Frontal cortex (tissue), 4 donors: ENCODE data around the gene TNFRSF8. TPM values are rescaled to one million over a fixed set of nuclear protein-coding genes. Genes with fewer than 3 reads are reported as not detected.
A peak's percentile ranks its signal among the peaks of the same experiment; 100 is the strongest.

Experiments used
- DNase-seq, 2 donors: peaks; one replicate each; pipeline ENCODE4 v3.0.0; 2012; ENCODE audit warnings: low spot score in 2 of 2
- FAIRE-seq: peaks from 2 replicates; lab custom pipeline; 2012; peaks lifted over from hg19 to GRCh38; lab: Jason Lieb, UNC
- total RNA-seq: library from RNA; depleted of rRNA; stranded (reverse); fragments of >200 nt; gene quantifications from one replicate; pipeline ENCODE4 v1.2.3, GENCODE V29; 2014
- donor health status: control.
- donor health status: control.
- donor health status: control.

TNFRSF8 gene
- total RNA-seq, 1 donor from 2014 or later: not detected

DNA sequence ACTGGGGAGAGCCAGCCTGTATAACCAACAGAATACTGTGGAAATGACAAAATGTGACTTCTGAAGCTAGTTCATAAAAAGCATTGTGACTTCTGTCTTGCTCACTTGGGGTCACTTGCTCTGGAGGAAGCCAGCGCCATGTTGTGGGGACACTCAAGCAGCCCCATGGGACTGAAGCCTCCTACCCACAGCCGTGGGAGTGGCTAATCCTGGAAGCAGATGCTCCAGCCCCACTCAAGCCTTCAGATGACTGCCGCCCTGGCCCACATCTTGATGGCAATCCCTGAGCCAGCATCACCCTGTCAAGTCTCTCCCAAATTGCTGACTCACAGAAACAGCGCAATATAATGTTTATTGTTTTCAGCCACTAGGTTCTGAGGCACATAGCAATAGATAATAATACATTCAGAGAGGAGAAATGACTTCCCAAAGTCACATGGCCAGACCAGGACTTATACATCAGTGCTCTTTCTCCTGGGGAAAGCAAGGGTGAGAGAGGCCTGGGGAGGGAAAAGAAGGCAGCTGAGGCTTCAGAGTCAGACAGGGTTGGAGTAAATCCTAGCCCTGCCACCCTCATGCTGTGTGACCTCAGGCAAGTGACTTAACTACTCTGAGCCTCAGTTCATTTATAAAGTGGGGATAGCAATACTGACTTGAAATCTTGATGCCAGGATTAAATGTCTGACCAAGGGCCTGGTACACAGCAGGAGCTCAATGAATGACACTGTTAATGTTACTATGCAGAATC lies 5.0 kb upstream of the TNFRSF8 start:
- DNase-seq (no peak), FAIRE-seq (no peak)

DNA sequence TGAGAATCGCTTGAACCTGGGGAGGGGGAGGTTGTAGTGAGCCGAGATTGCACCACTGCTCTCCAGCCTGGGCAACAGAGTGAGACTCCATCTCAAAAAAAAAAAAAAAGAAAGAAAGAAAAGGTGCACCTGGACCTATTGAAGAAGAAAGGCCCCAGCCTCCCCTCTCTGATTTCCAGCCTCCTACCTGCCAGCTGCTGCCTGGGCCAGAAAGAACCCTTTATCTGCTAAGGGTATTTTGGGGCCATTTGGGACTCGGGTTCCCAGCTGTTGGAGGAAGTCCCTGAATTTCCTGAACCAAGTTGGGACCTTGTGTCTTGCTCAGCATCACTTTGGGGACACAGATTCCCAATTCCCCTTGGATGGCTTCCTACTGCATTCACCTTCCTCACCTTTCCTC lies 3.9 kb upstream of the TNFRSF8 start:
- FAIRE-seq: no peak

DNA sequence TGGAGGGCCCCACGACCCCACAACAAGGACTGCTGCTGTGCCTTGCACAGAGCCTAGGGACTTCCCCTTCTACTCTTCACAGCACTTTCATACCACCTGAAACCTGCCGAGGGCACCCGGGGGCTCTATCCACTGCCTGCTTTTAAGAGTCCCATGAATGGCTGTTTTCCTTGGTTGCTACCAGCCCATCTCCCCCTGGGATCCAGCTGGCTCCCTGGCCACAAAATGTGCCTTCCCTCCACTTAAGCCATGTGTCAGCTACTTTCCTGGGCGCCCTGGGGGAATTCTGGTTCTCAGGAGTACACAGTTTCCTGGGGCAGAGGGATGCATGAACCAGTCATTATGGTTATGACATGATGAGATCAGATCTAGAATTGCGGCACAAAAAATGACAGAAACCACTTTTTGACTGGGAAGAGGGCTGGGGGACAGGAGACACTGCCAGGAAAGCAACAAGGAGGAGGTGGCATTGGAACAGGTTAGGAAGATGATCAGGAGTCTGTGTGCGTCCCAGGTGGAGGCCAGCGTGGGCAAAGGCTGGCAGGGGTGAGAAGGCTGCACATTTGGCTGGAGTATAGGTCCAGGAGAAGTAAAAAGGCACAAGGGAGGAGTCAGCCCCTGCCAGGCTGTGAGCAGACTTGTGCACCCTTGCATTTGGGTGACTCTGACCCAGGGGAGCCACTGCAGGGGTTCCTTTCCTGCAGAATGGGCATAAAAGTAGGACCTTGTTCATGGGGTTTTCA lies 3.2 kb upstream of the TNFRSF8 start:
- FAIRE-seq (no peak), DNase-seq (no peak)

More for the DNA sequence above, 3.9 kb upstream of the TNFRSF8 start:
- DNase-seq: no peak

DNA sequence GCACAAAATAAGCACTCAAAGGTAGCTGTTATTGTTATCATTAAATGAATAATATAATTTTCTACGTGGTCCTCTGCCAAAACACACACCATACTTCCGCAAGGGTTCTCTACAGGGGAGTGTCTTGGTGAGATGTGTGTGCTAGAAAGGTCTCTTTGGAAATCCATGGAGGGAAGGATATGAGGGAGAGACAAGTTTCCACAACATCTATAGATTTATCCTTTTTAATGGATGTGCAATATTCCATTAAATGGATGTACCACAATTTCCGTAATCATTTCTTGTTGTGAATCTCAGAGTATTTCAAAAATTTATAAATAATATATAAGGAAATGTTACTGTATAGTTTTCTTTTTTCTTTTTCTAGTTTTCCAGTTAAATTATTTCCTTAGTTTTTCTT lies 2.6 kb upstream of the TNFRSF8 start:
- no peak for DNase-seq
- FAIRE-seq: no peak

DNA sequence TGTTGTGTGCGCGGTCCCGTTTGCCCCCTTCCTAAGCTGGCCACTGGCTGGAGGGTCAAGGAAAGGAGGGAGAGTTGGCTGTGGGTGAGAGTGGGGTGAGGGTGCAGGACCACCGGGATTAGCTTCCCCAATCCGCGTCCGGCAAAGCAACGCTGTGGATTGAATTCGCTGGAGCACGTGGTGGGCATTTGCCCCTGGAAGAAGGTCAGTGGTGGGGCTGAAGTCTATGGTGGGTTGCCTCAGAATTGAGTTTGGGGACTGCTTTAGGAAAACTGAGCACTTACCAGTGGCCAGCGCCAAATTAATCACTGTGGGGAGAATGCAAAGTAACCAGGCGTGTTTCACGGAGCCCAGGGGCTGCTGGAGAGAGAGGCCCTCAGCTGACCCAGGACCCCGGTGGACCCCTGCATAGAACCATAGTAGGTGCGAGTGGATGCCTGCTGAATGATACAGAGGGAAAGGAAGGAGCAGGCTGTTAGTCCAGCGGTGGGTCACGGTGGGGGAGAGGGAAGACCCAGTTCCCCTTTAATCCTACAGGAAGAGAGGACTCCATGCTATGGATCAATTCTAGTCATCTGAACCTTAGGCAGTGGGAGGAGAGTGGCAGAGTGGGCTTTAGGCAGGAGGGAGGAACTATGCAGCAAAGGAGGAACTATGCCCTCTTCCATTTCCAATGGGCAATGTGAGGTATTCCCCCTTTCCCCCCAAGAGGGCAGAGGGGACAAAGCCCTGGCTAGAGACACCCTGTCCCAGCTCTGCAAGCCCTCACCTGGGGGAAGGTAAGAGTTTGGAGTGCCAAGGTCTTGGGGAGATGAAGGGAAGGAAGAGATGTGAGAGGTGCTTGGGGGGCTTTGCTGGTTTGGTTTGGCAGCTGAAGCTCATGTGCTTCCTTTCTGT lies 1.2 kb downstream of the TNFRSF8 start:
- DNase-seq: no peak
- no peak for FAIRE-seq

DNA sequence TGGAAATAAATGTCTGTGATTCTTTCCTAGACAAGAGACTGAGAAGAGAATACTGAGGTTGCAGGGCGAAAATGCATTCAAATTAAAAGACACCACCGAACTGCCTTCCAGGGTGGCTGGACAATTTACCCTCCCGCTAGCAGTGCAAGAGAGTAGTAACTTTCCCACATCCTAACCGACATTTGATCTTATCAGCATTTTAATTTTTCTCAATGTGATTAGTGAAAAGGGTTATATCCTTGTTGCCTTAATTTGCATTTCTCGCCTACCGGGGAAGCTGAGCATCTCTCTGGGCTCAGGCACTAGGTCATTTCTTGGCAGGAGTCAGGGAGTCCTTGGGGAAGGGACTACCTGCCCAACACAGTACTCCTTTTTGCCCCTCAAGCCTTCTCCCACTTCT lies 2.8 kb downstream of the TNFRSF8 start:
- FAIRE-seq (no peak), DNase-seq (no peak)

DNA sequence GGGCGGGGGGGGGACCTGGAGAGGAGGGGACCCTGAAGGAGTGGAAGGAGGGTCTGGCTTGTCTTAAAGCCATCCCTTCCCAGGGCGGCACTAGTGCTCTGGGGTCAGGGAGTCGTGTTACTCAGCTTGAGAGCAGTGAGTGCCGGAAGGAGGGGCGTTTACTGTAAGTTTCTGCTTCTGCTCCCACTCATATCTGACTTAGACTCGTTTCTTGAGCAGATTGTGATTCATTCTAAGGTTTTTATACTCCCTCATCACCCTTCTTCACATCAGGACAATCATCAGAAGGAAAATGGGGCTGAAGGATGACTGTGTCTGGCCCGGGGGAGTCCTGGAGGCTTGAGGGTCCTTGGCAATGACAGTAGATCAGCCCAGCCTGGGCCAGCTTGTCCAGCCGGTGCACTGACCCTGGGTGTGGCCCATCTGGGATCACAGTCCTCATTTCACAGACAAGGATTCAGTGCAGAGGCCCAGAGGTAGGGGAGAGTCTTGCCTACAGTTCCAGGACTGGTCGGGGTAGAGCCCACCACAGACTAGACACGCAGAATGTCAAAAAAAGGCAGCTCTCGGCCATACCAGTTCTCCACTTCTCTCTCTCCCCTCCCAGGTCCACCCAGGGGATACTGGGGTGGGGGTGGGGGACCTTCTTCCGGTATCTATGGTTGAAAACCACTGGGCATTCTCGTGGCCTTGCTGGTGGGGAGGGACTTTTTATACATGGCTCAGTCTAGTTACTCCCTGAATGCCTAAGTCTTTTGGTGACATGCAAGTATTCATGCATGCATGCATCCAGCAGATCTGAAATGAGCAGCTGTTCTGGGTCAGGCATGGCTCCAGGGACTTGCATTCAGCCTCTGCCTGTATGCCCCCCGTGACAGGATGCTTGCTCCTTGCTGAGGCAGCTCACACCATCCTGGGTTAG lies 5.1 kb downstream of the TNFRSF8 start:
- FAIRE-seq (no peak), DNase-seq (no peak)

DNA sequence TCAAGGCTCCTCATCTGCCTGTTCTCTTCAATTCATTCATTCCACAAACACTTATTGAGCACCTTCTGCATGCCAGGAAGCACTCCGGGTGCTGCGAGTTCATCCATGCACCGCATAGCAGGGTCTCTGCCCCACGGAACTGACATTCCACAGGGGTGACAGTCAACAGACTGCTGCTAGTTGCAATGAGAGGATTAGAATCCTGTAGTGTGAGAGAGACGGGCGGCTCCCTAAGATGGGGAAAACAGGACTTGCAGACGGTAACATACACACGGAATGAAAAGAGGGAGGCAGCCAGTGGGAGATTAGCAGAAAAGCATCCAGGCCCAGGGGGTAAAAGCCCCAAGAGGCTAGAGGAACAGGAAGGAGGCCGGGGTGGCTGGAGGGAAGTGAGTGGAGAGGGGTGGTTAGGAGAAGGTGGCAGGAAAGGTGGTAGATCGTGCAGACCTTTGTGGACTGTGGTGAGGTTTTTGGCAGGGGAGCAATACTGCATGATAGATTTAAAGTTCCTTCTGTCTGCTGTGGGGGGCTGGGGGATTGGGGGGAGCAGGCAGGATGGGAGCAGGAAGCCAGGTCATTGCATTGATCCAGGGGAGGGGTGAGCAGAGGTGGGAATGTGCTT lies 6.6 kb downstream of the TNFRSF8 start:
- FAIRE-seq: no peak
- DNase-seq: no peak

DNA sequence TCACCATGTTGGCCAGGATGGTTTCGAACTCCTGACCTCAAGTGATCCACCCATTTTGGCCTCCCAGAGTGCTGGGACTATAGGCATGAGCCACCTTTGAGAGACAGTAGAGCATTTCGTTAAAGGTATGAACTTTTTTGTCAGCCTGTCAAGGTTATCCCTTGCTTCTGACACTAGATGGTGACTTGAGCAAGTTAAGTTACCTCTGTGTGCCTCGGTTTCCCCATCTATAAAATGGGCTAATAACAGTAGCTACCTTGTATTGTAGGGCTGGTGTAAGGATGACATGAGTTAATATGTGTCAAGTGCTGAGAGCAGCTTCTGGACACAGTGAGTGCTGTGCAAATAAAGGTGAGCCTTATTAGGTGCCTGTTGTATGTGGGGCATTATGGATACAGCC lies 8.8 kb downstream of the TNFRSF8 start:
- no peak for FAIRE-seq
- DNase-seq: no peak

DNA sequence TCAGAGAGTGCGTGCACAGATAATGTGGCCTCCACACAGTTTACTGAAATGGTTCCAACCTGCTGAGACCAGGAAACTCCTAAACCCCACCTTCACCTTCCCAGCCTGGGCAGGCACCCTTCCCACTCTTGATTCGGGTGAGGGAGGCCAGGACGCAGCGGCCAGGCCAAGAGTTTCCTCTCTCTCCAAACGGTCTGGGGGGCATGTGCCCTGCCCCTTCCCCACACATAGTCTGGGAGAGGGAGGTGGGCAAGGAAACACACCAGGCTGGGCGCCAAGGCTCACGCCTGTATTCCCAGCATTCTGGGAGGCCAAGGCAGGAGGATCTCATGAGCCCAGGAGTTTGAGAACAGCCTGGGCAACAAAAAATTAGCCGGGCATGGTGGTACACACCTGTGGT lies 9.6 kb downstream of the TNFRSF8 start:
- FAIRE-seq (no peak), DNase-seq (no peak)

DNA sequence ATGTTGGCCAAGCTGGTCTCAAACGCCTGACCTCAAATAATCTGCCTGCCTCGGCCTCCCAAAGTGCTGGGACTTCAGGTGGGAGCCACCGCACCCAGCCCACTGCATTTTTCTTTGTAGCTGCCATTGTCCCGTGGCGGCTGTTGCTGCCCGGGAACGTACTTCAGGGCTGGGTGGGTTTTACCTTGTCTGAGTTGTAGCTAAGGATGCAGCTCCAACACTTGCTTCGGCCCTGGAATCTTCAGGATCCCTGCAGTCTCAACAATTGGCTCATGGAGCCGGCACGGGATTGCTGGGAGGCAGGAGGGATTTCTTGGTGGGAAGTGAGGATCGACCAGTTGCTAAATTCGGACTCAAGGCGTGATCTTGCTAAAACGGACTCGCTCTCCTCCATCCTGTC lies 10.7 kb downstream of the TNFRSF8 start:
- DNase-seq (no peak), FAIRE-seq (no peak)

DNA sequence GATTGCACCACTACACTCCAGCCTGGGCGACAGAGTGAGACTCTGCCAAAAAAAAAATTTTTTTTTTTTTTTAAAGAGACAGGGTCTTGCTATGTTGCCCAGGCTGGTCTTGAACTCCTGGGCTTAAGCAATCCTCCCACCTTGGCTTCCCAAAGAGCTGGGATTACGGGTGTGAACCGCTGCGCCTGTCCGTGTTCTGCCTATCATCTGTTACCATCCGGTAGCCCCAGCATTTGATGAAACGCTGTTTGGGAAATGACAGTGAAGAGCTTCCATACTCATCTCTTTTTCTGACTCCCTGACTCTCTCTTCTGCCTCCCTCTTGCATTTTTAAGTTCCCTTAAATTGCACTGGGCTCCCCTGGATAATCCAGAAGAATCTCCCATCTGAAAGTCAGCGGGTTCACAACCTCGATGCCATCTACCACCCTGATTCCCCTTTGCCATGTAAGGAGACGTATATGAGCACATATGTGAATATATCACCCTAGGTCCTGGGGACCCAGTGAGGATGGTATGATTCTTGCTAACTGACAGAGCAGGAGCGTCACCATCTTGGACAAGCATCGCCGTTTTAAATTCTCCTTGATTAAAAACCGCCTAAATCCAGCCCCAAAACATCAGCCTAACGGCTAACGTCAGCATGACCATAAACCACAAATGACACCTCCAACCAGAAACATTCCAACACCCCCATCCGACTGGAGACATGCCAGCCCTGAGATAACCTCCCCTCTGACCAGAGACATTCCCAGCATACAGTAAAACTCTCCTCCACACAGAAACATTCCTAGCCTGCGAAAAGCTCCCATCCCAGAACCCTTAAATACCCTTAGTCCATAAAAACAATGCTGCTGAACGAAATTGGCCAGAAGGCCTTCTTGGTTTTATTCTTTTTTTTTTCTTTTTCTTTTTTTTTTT lies 12.4 kb downstream of the TNFRSF8 start:
- DNase-seq (no peak), FAIRE-seq (no peak)

DNA sequence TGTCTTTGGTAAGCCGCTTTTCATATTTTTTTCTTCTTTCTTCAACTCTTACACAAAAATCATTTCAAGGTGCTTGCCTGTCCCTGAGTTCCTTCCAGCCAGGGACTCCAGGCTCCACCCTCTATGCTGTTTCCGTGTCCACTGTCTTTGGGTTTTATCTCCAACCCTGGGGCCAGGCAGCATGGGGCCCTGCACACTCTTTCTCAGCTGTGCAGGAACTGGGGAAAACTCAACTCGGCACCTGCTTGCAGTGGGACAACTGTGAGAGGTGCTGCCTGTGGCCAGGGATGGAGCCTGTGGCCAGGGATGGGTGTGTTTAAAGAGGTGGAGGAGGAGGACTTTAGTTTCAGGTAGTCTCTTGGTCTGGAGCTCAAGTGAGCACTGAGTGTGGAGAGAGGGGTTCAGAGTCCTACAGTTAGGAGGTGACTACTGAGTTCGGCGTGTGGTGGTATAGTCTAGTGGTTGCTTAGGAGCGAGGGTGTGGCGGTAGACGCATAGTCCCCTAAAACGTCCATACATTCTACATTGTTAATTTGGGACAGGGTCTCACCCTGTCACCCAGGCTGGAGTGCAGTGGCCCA lies 13.4 kb downstream of the TNFRSF8 start:
- DNase-seq (no peak), FAIRE-seq (no peak)

DNA sequence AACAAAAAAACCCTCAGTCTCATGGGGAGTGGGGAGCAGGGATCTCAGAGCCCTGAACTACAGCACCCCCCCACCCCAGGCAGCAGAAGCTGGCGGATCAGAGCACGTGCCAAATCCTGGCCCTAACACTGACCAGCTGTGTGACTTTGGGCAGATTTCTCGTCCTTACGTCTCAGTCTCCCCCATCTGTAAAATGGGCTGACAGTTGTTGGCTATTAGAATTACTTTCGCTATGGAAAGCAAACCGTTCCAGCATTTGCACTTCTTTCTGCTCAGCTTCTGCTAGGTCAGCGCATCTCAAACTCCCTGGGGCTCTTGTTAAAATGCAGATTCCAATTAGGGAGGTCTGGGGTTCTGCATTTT lies 15.5 kb downstream of the TNFRSF8 start:
- DNase-seq (no peak), FAIRE-seq (no peak)

DNA sequence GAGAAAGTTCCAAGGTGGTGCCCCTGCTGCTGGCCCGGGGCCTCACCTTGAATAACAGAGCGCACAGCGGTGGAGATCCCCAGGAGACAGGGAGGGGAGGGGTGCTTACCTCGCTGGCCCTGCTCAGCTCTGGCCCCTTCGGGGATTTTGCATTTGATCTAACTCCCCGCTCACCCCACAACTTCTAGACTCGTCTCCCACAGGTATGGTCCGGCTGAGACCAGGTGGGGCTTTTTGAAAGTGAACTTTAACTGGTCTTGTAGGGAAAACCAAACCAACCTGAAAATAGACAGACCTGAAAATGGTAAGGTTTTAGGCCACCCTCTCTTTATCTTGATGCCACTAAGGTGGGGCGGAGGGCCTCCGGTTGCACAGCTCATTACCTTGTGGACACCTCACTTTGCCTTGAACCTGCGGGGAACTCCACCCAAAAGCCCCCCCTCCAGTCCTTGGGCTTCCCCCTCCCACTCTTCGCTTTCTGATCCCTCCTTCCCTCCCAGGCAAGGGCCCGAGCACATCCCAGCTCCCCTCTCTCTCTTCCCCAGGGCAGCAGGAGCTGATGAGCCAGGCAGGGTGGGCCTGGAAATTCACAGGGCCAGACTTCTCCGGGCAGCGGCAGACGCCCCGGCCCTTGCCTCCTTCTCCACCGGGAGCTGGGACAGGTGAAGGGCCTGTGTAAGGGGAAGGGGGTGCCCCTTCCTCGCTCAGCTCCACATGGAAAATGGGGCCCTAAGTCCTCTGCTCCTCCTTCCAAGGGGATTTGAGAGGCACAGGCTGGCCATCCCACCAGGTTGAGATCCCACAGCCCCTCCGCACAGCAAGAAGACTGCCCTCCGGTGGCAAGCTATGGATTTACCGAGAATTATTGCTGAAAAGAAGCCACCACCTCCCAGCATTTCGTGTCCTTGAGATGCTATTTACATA lies 16.1 kb downstream of the TNFRSF8 start:
- no peak for FAIRE-seq
- DNase-seq: peak in 1 of 2 donors; percentile 45

DNA sequence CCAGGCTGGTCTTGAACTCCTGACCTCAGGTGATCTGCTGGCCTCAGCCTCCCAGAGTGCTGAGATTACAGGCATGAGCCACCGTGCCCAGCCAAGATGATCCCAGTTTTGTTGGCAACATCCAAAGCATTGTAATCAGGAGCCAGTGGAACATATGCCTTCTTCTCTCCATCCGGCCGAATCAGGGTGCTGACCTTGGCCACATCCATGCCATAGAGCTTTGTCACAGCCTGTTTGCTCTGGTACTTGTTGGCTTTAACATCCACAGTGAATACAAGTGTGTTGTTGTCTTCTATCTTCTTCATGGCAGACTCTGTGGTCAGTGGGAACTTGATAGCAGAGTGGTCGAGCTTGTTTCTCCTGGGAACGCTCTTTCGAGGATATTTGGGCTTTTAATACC lies 17.1 kb downstream of the TNFRSF8 start:
- DNase-seq (no peak), FAIRE-seq (no peak)
